Smooth muscle cell (in vitro differentiated cells): ENCODE data around the gene SRMS. TPM values are rescaled to one million over a fixed set of nuclear protein-coding genes. Genes with fewer than 3 reads are reported as not detected.
A peak's percentile ranks its signal among the peaks of the same experiment; 100 is the strongest.

Source experiments
- DNase-seq: peaks from one replicate; lab custom pipeline; 2025; ENCODE audit not compliant: unreplicated experiment; lab: John Stamatoyannopoulos, UW
- H2AFZ ChIP-seq: fragments of 200-600 bp; sonication (generic); 2 replicates; pipeline ENCODE4 v1.6.0; 2016; ENCODE audit warnings: antibody characterized with exemption, low read depth, mild to moderate bottlenecking
- H3F3A ChIP-seq: fragments of 200-600 bp; sonication (generic); 2 replicates; pipeline ENCODE4 v1.6.0; 2017; ENCODE audit warnings: antibody characterized with exemption, low read depth
- H3K27ac ChIP-seq: fragments of 200-600 bp; sonication (generic); 2 replicates; pipeline ENCODE4 v1.5.1; 2016; ENCODE audit warnings: low read depth, mild to moderate bottlenecking
- H3K27me3 ChIP-seq: fragments of 200-600 bp; sonication (generic); 2 replicates; pipeline ENCODE4 v1.6.1; 2016; ENCODE audit warnings: low read depth, mild to moderate bottlenecking
- H3K36me3 ChIP-seq: fragments of 200-600 bp; sonication (generic); 2 replicates; pipeline ENCODE4 v1.5.1; 2016; ENCODE audit warnings: low read depth
- H3K4me1 ChIP-seq: fragments of 200-600 bp; sonication (generic); 2 replicates; pipeline ENCODE4 v1.5.1; 2016; ENCODE audit warnings: low read depth
- H3K4me2 ChIP-seq: fragments of 200-600 bp; sonication (generic); 2 replicates; pipeline ENCODE4 v1.6.0; 2016; ENCODE audit warnings: mild to moderate bottlenecking
- H3K4me3 ChIP-seq: fragments of 200-600 bp; sonication (generic); 2 replicates; pipeline ENCODE4 v1.5.1; 2016; ENCODE audit warnings: mild to moderate bottlenecking
- H3K79me2 ChIP-seq: fragments of 200-600 bp; sonication (generic); 2 replicates; pipeline ENCODE4 v1.6.0; 2016; ENCODE audit warnings: low read depth, mild to moderate bottlenecking
- H3K9ac ChIP-seq: fragments of 200-600 bp; sonication (generic); 2 replicates; pipeline ENCODE4 v1.6.0; 2016; ENCODE audit warnings: low read depth
- H3K9me3 ChIP-seq: fragments of 200-600 bp; sonication (generic); replicated peaks from 2 replicates; pipeline ENCODE4 v1.5.1; 2016; ENCODE audit warnings: low read depth
- H4K20me1 ChIP-seq: fragments of 200-600 bp; sonication (generic); 2 replicates; pipeline ENCODE4 v1.6.0; 2016; ENCODE audit warnings: low read depth
- WGBS: methylation state at CpG from one replicate; pipeline ENCODE4 v1.1.7; 2016; ENCODE audit warnings: low lambda C conversion rate; 5-methylcytosine and 5-hydroxymethylcytosine counted together
- polyA plus RNA-seq: library from polyadenylated mRNA; unstranded; fragments of >200 nt; fragmentation: Nextera tagmentation; extraction: Ambion mirVana; gene quantifications from 2 replicates; pipeline ENCODE4 v1.2.1, GENCODE V29; 2016
- total RNA-seq: library from RNA; depleted of rRNA; stranded (reverse); fragments of >200 nt; gene quantifications from 2 replicates; pipeline ENCODE4 v1.2.3, GENCODE V29; 2014
- TF ChIP-seq, protein P1 (sequence below): fragments of 200-600 bp; sonication (generic); IDR thresholded peaks from 2 replicates; pipeline ENCODE4 v1.5.1; 2017; ENCODE audit warnings: borderline replicate concordance, mild to moderate bottlenecking, antibody characterized with exemption; ENCODE audit not compliant: insufficient read depth, poor library complexity, severe bottlenecking

Gene SRMS
- total and polyA plus RNA-seq, 2 experiments from 2014 or later, result not detected

GRCh38 chr20:63522091-63522868 is 25.3 kb downstream of the SRMS start:
- 71% methylated on average over 13 of the region's 13 CpGs for whole genome bisulfite sequencing
- Histone ChIP-seq H3K9ac (no peak overlapping the region), H3K79me2 (peaks cover 11% of the 10 kb centered on the region), H2AFZ (no peak overlapping the region), H3K4me3 (peak overlapping the region; percentile 96), H3K9me3 (no peaks in the 10 kb centered on the region), H3K4me1 (peaks cover 17% of the 10 kb centered on the region), H3K4me2 (peak overlapping the region; percentile 99), H3F3A (no peaks in the 10 kb centered on the region), H3K27ac (no peak overlapping the region), H3K27me3 (no peaks in the 10 kb centered on the region), H4K20me1 (peaks cover 43% of the 10 kb centered on the region), H3K36me3 (no peaks in the 10 kb centered on the region)
- TF ChIP-seq, protein P1, sequence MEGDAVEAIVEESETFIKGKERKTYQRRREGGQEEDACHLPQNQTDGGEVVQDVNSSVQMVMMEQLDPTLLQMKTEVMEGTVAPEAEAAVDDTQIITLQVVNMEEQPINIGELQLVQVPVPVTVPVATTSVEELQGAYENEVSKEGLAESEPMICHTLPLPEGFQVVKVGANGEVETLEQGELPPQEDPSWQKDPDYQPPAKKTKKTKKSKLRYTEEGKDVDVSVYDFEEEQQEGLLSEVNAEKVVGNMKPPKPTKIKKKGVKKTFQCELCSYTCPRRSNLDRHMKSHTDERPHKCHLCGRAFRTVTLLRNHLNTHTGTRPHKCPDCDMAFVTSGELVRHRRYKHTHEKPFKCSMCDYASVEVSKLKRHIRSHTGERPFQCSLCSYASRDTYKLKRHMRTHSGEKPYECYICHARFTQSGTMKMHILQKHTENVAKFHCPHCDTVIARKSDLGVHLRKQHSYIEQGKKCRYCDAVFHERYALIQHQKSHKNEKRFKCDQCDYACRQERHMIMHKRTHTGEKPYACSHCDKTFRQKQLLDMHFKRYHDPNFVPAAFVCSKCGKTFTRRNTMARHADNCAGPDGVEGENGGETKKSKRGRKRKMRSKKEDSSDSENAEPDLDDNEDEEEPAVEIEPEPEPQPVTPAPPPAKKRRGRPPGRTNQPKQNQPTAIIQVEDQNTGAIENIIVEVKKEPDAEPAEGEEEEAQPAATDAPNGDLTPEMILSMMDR, result no peak
- DNase-seq, result no peak

- peak overlapping the region; percentile 86 for H3K9ac ChIP-seq
- H3K9me3 ChIP-seq, result no peaks in the 10 kb centered on the region
- DNase-seq, result no peak
- H3K36me3 ChIP-seq, result no peaks in the 10 kb centered on the region
- WGBS, result 17% methylated on average over 19 of the region's 23 CpGs
- peaks cover 17% of the 10 kb centered on the region for H3K4me1 ChIP-seq
- no peaks in the 10 kb centered on the region for H3F3A ChIP-seq
- TF ChIP-seq, protein P1, result no peak
- H2AFZ ChIP-seq, result no peak overlapping the region
- H3K27me3 ChIP-seq, result no peaks in the 10 kb centered on the region
- peaks cover 43% of the 10 kb centered on the region for H4K20me1 ChIP-seq
- no peak overlapping the region for H3K27ac ChIP-seq
- peaks cover 11% of the 10 kb centered on the region for H3K79me2 ChIP-seq
- H3K4me3 ChIP-seq, result peak overlapping the region; percentile 96
- H3K4me2 ChIP-seq, result peak overlapping the region; percentile 99
Observed at GRCh38 chr20:63521602-63522001, 25.9 kb downstream of the SRMS start.

DNA sequence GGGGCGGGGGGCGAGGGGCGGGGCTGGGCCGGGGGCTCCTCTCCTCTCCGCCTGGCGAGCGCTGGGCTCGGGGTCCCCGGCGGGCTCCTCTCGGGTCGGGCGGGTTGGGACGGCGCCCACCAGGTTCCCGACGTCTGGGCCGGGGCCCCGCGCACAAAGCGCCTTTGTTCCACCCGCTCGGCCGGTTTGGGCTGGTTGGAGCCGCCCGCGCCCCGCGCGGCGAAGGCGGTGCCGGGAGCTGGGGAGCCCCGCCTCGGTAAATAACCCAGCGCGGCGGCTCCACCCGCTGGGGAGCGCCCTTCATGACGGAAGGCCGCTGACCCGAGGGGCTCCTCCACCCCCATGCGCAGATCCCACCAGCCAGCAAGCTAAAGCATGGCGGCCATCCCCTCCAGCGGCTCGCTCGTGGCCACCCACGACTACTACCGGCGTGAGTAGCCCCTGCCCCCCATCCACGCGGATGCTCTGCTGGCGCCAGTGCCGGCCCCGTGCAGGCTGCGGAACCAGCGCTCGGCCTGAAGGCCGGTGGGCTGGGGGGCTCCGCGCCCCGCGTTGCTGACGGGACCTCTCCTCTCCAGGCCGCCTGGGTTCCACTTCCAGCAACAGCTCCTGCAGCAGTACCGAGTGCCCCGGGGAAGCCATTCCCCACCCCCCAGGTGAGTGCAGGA is 26.5 kb downstream of the SRMS start:
- WGBS, result 1% methylated on average over 50 of the region's 68 CpGs
- DNase-seq, result no peak
- Histone ChIP-seq H3K79me2 (peaks cover 11% of the 10 kb centered on the region), H3K9me3 (no peaks in the 10 kb centered on the region), H3F3A (no peaks in the 10 kb centered on the region), H3K9ac (peak overlapping the region; percentile 86), H3K36me3 (no peaks in the 10 kb centered on the region), H2AFZ (peak overlapping the region; percentile 30), H4K20me1 (peaks cover 43% of the 10 kb centered on the region), H3K27ac (peak overlapping the region; percentile 82), H3K4me3 (peak overlapping the region; percentile 96), H3K27me3 (no peaks in the 10 kb centered on the region), H3K4me2 (peak overlapping the region; percentile 99), H3K4me1 (peaks cover 17% of the 10 kb centered on the region)
- TF ChIP-seq, protein P1, result no peak
